ENCODE results near the gene CAMKK1.
"Not testable (repeated sequence)": the region's sequence is repeated elsewhere in the genome, so short reads cannot be mapped to it uniquely, and the experiment has no call there.

Gene CAMKK1

DNA sequence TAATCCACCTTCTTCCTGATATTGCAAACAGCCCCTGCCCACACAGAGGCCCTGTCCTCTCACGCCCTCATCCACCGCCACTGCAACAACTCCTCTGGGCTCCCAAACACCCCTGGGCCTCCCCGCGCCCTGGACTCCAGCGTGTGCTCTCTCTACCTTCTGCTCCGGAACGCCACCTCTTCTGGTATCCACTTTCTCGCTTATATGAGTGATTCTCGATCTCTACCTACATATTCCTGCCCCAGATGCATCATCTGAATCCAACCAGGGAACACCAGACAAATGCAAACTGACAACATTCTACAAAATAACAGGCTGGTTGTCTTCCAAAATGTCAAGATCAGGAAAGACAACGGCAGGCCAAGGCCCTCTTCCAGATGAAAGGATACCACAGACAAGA, 19.0 kb downstream of the CAMKK1 start:
- no peak for DNase-seq

DNA sequence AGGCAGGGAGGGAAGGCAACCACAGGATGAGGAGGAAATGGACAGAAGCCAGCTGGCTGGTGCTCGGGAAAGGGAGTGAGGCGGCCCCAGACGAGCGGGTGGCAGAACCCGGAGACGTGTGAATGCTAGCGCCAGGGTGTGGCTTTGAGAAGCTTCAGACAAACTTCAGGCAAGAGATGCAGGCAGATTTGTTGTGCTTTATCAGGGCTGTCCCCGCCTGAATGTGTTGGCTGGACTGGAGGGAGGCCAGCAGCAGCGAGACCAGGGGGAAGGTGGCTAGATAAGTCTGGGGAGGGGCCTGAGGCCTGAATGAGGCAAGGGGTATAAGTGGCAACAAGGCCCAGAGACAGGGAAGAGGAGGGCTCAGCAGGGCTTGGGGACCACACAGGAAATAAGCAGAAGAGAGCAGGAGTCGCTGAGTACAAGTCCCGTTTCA, 22.0 kb downstream of the CAMKK1 start:
- DNase-seq = no peak

DNA sequence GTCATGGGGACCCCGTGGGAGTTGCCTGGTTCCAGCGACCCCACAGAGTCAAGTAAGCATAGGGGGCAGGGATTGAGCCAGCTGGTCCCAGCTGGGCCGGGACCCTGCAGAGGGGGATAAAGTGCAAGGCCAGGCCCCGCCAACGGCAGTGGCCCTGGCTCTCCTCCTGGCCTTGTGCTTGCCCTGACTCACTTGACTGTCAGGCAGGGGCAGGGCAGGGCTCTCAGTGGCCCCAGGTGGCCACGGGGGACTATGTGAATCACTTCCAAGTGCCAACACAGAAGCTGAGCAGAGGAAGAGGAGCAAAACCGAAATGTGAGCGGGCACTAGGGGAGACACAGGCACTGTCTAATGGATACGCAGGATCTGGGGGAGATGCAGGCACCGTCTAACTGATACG, 25.2 kb downstream of the CAMKK1 start:
- no peak for DNase-seq

DNA sequence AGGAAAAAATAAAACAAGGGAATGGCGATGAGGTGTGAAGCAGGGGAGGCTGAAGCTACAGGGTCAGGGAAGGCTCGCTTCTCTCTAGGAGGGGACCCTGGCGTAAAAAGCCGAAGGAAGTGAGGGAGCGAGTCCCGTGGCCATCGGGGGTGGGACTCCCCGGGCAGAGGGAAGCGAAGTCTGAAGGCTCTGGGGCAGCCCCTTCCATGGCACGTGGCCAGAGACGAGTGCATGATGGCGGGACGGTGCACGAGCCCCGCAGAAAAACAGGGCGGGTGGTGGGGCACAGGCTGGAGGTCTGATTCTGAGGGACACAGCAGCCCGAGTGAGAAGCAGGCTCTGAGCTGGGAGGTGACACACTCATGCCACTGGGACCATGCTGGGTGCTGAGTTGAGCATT, 25.7 kb downstream of the CAMKK1 start:
- DNase-seq = no peak

DNA sequence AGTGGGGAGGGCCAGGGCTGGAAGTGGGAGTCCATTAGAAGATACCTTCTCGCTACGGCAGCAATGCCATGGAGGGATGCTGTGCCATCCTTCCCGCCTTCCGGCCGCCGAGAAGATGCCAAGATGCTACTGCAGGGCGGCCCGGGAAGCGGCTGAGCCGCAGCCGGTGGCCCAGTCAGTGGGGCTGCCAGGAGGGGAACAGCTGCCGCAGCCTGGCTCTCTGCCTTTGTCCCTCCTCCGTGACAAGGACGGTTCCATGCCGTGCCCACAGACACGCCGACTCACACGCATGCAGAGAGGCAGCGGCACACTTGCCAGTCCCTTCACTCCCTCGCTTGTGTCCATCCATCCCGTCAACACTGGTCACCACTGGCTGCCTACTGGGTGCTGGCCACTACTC, 26.6 kb downstream of the CAMKK1 start:
- no peak for DNase-seq

DNA sequence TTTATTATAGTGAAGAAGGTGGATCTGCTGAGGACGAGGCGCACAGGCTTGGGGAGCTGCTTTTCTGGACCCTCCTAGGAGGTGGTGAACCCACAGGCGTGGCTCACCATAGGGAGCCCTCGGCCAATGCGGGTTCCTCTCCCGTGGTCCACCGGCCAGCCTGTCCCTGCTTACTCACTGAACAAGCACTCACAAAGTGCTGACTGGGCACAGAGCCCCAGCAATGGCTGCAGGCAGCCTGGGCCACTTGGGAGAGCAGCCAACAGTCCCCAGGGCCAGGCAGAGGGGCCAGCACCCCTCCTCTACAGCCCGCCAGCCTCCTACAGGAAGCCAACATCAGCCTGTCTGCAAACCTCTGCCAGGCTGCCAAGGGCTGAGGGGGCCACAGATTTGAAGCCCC, 27.7 kb downstream of the CAMKK1 start:
- no peak for DNase-seq

DNA sequence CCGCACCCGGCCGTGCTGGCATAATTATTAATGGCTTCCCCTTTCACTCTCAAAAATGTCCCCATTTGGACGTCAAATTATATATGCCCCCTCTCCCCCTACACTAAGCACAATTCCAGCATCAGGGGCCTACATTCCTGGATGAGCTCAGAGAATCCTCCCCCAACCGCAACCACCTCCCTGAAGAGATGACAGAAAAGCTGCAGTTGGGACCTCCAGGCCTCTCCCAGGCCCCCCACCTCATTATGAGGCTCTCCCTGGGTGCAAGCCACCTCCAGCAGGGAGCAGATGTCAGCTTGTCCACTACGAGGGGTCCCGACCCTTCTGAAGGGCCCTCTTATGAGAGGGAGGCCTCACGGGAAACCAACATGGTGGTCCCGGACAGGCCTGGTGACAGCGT, 28.3 kb downstream of the CAMKK1 start:
- no peak for DNase-seq

DNA sequence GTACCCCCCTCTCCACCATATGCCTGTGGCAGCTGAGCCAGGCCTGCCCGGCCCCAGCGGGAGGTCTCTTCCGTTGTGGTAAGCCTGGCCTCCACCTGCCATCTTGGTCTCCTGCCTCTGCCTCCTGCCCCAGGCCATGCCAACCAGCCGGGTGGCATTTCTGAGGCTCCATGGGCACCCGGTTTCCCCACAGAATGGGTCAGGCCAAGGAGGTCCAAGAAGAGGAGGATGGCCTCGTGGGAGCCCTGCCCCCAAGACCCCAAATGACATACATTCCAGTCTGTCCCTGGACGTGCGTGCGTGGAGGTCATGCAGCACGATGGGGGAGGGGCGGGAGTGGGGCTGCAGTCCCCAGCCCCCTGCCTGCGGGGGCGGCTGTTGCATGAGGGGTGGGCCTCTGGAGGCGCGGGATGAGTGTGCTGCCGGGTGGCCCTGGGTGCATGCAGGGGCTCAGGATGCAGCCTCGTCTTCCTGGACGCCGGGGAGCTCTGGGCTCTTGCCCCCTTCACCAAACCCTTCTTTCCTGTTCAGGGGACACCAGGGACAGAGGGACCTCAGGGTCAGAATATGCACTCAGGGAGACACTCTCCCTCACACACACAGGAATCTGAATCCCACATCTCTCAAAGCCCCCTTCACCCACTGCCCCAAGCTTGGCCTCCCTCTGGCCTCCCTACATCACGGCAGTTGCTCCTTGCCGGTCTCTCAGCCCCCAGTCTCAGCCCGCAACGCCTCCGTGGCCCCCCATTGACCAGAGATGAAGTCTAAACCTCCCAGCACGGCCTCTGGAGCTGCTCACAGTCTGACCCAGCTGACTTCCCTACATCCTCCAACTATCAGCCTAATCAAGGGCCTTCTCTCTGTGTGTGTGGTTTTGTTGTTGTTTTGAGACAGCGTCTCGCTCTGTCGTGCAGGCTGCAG, 30.8 kb downstream of the CAMKK1 start:
- DNase-seq = no peak

DNA sequence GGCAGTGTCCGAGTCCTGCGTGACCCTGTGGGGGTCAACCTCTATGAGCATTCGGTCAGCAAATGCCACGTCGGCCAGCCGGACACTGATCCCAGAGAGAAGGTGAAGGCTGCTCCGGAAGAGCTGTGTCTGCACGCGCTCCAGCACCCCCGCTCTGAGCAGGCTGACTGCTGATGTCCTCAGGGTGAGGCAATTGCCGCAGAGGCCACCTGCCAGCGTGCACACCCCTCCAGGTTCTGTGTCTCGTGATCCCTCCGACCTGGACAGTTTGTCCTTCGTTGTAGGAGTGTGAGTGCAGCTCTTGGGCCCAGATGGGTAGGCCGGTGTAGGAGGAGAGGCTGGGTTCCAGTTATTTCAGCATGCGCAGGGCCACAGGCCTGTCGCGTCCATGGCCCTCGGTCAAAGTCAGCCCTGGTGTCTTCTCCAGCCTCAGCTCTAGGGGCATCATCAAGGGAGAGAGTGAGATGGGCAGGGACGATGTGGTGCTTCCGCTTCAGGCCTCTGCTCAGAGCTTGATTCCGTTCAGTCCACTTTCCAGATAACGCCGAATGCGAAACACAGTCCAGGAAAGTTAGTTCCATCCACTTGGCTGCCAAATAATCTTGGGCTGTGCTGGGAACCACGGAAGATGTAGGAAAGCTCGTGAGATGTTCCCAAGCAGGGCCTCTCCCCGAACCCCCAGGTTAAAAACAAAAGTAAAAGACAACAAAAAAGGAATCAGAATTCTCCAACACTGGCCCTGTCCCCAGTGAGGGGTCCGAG, 31.7 kb downstream of the CAMKK1 start:
- no peak for DNase-seq

DNA sequence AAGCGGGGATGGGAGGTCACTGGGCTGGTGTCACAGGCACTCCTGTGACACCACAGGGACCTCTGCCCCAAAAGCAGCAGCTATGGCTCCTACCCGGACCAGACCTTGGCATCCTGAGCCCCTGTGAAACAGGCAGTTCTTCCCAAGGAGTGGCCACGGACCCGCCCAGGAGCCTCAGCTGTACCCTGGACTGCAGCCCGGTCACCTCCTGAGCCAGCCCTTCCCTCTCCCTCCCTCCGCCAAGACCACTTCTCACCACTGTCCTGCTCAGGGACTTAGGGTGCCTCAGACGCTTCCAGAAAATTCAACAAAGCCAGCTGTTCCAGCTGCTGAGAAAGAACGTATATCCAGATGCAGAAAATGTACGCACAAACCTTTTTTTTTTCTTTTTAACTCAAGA, 32.9 kb downstream of the CAMKK1 start:
- DNase-seq = no peak

DNA sequence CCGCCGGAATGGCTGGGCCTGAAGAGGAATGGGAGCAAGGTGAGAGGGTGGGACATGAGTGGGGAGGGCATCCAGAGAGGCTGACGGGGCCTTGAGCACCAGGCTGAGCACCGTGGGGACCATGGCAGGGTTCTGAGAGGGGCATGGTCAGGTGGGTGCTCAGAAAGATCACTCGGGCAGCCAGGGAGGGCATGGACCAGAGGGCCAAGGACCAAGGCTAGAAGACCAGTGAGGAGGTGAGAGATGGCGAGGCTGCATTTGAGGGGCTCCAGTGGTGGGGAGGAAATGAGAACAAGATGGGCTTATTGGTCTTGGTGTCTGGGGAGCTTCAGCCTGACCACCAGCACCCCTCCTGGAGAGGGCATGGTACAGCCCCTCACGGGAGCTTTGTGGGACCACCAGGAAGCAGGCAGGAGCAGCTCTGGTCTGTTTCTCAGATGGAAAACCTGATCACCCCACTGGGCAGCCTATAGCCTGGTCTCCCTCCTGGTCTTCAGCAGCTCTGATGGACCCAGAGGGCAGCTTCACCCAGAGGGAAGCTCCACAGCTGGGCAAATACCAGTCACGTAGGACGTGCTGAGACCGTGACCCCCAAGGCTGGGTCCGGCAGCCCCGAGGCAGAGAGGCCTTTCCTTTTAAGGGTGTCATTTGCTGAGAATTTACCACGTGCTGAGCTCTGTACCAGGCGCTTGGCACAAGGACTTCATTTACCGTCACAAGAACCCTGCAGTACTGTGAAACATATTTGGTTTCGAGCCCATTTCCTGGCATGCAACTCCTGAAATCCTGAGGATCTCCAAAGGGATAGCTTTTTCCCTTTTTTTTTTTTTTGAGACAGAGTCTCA, 35.4 kb downstream of the CAMKK1 start:
- DNase-seq = no peak

DNA sequence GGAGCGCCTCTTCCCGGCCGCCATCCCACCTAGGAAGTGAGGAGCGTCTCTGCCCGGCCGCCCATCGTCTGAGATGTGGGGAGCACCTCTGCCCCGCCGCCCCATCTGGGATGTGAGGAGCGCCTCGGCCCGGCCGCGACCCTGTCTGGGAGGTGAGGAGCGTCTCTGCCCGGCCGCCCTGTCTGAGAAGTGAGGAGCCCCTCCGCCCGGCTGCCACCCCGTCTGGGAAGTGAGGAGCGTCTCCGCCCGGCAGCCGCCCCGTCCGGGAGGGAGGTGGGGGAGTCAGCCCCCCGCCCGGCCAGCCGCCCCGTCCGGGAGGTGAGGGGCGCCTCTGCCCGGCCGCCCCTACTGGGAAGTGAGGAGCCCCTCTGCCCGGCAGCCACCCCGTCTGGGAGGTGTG, 38.6 kb downstream of the CAMKK1 start:
- not testable (repeated sequence) for DNase-seq

DNA sequence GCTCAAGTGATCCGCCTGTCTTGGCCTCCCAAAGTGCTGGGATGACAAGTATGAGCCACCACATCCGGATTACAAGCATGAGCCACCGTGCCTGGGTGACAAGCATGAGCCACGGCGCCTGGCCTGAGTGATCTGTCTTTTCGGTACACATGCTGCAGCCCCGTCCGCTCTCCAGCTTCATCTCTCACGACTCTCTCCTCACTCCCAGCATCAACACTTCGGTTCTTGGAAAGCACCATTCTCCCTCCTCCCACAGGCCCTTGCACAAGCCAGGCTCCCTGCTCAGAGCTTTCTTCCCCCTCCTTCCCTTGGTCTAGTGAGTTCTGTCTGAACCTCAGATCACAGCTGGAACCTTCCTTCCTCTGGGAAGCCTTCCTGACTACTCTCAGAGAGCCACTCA, 40.3 kb downstream of the CAMKK1 start:
- no peak for DNase-seq

DNA sequence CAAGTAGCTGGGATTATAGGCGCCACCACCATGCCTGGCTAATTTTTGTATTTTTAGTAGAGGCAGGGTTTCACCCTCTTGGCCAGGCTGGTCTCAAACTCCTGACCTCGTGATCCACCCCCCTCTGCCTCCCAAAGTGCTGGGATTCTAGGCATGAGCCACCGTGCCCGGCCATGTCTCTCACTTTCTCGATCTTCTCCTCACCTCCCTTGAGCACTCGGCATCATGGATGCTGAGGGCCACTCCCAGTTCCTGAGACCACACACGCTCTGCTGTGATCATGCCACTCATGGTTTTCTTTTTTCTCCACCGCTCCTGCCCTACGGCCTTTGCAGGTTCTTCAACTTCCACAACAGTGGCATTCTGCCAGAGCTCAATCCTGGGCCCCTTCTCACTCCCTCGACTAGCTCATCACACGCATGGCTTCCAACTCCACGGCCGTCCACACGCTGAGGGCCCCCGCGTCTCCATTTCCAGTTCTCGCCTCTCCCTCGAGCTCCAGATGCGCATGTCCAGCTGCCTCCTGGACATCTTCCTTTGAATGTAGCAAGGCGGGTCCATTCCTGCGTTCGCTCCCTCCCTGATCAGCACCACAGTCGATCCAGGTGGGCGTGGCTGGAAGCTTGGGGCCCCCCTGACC, 41.3 kb downstream of the CAMKK1 start:
- no peak for DNase-seq

DNA sequence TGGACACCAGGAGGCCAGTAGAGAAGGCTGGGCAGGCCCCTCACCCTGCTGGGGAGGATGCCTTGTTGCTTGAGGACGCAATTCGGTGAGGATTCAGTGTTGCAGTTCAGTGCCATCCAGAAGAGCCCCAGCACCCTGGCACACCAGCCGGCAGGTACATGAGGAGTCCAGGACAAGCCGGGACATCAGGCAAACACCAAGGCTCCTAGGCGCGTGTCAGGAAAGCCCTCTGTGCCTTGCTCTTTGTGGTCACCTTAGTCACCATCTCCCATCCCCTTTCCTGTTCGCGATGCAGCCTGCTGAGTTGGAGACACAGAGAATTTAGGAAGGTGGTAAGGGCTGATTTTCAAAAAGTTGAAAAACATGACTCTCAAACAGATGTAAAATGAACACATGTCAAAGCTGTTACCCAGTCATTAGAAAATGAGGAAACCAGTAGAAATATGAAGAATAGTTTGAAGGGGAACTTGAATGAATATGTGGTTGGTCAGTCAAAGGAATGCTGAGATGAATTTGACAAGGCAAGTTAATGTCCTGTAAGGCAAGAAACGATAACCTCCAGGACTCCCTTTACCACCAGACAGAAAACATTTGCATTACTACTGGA, 44.5 kb downstream of the CAMKK1 start:
- DNase-seq = no peak

DNA sequence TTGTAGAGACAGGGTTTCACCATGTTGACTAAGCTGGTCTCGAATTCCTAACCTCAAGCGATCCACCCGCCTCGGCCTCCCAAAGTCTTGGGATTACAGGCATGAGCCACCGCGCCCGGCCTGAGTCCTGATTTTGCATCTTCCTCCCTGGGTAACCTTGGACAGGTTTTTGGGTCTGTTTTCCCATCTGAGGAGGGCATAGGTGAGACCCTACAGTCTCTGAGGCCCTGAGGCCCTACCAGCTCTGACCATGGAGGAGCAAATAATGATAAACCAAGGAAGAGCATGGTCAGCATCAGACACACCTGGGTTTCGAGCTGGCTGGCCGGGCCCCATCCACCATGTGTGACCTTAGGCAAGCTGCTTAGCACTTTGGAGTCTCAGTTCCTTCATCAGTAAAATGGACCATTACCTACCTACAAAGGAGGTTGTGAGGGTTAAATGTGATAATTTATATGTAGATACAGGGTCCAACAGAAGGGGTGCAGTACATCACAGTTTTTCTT, 45.6 kb downstream of the CAMKK1 start:
- no peak for DNase-seq

DNA sequence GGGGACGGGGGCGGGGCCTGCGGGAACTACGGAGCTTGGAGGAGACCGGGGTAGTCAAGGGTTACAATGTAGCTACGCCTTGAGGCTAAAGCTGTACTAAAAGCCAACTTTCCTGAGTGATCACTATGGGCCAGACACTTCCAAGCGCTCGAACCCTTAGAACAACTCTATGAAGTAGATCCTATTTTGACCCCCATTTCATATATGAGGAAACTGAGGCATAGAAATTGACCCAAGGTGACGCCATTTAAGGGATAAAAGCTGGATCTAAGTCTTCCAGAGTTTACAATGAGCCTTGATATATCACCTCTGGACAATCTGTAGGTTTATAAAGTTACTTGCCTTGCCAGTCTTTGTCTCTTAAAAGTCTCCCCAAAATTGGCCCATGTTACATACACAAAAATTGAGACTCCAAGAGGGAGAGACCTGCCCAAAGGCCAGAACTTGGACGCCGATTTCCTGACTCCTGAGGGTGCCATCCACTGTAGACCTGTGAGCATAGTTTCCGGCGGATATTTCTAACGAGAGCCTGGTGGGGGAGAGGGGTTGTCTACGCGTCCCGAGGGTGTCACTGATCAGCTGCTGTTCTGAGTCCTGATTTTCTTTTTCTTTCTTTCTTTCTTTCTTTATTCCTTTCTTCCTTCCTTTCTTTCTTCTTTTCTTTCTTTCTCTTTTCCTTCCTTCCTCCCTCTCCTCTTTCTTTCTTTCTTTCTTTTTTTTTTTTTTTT, 46.3 kb downstream of the CAMKK1 start:
- DNase-seq = no peak

DNA sequence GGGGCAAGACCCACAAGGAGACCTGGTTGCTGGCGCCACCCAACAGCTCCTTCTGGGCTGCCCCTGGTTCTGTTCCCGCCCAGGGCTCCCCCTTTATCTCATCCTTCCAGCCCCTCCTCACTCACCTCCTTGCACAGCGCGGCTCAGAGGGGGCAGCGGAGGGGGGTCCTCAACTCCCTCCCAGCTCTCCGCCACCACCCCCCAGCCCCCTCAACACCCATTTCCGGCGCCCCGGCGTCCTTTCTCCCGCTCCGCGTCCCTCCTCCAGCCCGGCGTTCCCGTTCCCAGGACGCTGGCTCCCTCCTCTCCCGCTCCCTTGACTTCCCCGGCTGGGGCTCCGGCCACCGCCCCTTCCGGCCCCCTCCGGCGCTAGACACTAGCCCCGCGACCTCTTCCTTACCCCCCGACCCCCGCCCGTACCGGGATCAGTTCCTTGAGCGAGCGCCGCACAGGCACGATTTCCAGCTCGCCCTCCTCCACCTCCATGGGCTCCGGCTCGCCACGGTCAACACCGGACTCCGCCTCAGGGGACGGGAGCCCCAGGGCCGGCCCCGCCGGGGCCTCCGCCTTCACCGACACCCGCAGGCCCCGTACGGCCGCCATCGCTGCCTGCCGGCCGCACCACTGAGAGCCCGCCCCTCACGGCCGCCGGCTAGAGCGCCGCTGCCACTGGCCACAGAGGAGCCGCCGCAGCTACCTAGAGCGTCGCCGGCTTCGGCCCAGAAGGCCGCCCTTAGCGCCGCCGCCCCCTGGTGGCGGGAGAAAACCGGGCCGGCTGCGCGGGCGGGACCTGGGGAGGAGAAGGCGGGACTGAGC, 47.0 kb downstream of the CAMKK1 start, which contains the start of gene NCBP3:
NCBP3 (minus strand) TSS at position 626 of the 816 bp plus-strand sequence; CDS start at position 603, 23 bp downstream.
- DNase-seq = peak in 1 of 2 experiments; percentile 68

DNA sequence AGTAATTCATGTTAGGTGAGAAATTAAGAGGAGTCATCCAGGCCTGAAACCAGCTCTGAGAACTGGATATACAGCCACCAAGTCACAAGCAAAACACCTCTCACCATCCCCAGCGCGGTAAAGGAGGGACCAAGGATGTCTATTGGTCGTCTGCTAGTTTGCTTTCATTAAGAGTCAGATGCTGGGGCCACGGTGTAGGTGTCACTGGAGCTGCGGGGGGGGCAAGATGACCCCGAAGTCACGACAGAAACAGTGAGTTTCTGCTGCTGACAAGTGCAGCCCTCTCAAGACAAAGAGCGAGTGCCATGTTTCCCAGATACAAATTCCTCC, 47.6 kb downstream of the CAMKK1 start:
- no peak for DNase-seq

DNA sequence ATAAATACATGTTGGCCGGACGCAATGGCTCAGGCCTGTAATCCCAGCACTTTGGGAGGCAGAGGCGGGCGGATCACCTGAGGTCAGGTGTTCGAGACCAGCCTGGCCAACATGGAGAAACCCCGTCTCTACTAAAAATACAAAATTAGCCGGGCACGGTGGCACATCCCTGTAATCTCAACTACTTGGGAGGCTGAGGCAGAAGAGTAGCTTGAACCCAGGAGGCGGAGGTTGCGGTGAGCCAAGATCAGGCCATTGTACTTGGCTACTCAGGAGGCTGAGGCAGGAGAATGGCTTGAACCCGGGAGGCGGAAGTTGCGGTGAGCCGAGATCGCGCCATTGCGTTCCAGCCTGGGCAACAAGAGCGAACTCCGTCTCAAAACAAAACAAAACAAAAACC, 48.3 kb downstream of the CAMKK1 start:
- DNase-seq = not testable (repeated sequence)
